AG10803 (cell line): ENCODE data around the gene ST8SIA1.

Experiments used
- DNase-seq: peaks from one replicate; pipeline ENCODE4 v3.0.0; 2010; ENCODE audit warnings: low read depth
- H3K4me3 ChIP-seq: 2 replicates; pipeline ENCODE4 v1.5.1; 2011; ENCODE audit warnings: mild to moderate bottlenecking, low read length, control low read depth
- TF ChIP-seq, protein P1 (sequence below): conservative IDR thresholded peaks from 2 replicates; pipeline ENCODE4 v1.5.1; 2011; ENCODE audit warnings: mild to moderate bottlenecking, low read length, control low read depth, inconsistent platforms

The ST8SIA1 gene

DNA sequence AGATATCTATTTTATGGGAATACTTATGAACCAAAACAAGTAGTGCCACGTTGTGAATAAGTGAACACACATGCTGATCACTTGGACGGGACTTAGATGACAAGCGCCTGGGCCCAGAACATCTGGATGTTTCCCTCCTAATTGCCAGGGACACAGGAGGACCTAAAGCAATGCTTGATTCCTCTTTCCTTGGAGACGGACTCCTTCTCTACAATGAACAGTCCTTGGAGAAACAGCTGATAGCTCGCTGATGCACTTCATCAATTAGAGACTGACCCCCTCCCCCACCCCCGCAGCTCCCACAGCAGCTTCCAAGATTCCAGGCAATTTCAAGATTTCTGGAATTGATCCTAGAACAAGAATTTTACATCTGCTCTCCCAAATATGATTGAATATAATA is 86.4 kb downstream of the ST8SIA1 start:
- TF ChIP-seq, protein P1, sequence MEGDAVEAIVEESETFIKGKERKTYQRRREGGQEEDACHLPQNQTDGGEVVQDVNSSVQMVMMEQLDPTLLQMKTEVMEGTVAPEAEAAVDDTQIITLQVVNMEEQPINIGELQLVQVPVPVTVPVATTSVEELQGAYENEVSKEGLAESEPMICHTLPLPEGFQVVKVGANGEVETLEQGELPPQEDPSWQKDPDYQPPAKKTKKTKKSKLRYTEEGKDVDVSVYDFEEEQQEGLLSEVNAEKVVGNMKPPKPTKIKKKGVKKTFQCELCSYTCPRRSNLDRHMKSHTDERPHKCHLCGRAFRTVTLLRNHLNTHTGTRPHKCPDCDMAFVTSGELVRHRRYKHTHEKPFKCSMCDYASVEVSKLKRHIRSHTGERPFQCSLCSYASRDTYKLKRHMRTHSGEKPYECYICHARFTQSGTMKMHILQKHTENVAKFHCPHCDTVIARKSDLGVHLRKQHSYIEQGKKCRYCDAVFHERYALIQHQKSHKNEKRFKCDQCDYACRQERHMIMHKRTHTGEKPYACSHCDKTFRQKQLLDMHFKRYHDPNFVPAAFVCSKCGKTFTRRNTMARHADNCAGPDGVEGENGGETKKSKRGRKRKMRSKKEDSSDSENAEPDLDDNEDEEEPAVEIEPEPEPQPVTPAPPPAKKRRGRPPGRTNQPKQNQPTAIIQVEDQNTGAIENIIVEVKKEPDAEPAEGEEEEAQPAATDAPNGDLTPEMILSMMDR, result no peak
- DNase-seq, result no peak
- H3K4me3 ChIP-seq, result no peak overlapping the region

DNA sequence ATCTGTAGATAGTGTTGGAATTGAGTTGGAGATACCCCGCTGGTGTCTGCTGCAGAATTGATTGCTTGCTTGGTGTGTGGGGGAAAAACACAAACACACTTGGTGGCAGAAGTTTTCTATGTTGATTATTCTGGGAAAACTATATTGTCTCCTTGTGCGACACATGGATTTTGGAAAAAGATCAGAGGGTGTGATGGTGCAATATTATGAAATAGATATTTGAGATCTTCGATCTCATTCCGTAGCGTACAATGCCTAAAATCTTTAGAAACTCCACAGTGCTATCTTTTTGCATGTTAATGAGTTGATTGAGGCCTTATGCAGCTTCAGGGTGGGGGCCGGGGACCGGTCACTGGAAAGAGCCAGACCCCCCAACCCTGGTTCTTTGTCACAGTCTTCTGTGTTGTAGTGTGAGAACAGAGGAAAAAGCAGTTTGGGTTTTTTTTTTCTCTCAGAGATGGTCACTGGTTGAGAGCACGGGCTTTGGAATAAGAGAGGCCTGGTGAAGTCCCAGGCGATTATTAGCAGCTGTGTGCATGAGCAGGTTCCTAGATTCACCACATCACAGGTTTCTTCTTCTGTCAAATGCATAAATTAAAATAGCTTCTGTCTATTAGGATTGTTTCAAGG is 88.2 kb downstream of the ST8SIA1 start:
- TF ChIP-seq, protein P1, result no peak
- no peak overlapping the region for H3K4me3 ChIP-seq
- no peak for DNase-seq

DNA sequence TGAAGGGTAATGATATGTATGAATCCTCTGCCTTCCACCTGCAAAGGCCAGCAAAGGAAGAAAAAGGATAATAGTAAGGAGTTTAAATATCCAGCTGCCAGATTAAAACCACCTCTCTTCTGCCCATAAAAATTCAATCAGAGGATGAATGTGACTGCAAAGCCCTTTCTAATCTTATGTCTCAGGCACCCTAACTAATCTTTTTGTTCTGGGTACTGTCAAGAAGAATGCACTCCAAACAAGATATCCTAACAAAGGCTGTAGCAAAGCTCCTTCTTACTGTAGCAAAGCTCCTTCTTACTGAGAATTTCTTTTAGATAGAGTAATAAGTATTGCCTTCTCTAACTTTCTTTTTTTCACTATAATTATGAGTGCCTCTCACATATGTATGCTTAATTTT is 91.8 kb downstream of the ST8SIA1 start:
- H3K4me3 ChIP-seq, result no peak overlapping the region
- DNase-seq, result no peak
- TF ChIP-seq, protein P1, result no peak

DNA sequence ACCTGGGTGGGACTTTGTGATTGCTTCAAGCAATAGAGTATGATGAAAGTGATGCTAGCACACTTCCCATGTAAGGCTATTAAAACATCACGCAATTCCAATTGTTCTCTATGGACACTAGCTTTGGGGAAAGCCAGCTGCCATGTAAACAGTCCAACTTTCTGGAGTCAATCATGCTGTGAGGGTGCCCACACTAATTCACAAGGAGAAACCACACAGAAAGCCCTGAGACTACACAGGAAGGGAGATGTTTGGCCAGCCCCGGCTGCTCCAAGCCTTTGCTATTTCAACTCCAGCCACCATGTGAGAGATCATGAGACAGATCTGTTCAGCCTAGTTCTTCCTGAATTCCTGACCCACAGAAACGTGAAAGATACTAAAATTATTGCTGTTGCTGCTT is 96.3 kb downstream of the ST8SIA1 start:
- TF ChIP-seq, protein P1, result no peak
- no peak overlapping the region for H3K4me3 ChIP-seq
- DNase-seq, result peak; percentile 23

DNA sequence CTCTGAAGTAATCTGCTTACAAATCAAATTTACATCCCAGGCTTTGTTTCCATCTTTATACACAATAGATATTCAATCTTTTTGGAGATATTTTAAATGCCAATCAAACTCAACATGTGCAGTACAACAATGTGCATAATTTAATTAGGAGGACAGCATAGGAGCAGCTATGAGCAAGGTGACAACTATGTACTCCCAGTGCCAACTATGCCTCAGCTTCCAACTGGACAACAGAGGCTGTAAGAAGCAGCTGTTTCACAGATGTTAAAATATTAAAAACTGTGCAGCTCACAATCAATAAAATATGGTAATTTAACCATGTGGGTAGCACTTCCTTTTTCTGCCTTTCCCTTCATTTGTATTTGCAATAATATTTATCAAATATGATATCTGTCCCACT is 99.9 kb downstream of the ST8SIA1 start:
- no peak overlapping the region for H3K4me3 ChIP-seq

DNA sequence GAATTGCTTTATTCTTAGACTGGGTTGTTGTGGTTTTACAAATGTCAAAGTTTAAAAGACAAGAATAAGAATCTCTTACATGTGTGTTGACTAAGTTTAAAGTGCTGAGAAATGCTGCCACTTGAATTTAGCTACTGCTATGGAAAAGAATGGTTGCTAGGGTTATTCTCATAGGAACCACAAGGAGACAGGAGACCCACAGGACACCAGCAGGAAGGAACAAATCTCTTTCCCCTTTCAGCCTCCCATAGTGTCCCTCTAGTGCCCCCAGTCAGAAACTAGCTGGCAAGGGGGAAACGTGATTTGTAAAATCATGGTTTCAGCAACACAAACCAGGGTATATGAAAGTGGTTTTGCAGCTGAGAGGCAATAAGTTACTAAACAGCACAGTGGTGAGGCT is 102.7 kb downstream of the ST8SIA1 start:
- no peak overlapping the region for H3K4me3 ChIP-seq
- no peak for DNase-seq
- TF ChIP-seq, protein P1, result peak; percentile 31

More for the DNA sequence above, 99.9 kb downstream of the ST8SIA1 start:
- TF ChIP-seq, protein P1, result no peak
- DNase-seq, result peak; percentile 91

DNA sequence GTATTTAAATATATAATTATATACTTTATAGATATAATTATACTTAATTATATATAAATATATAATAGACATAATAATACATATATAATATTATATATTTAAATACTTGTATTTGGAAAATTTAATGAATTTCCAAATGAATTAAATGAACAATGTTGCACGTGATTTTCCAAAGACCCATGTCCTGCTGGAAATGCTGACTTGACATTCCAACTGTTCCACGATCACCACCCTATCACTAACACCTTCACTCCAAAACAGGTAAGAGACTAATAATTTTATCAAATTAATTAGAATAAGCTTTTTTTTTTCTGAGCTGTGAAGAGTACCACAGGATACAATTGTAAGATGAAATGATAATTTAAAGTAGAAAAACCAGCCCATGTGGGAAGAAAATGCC is 103.4 kb downstream of the ST8SIA1 start:
- H3K4me3 ChIP-seq, result no peak overlapping the region
- DNase-seq, result no peak
- TF ChIP-seq, protein P1, result no peak
